Measurements from ENCODE around the gene ADAM15. TPM values are rescaled to one million over a fixed set of nuclear protein-coding genes. Genes with fewer than 3 reads are reported as not detected.

Gene ADAM15
- total RNA-seq, 4 donors from 2014 or later = 65.4 to 115 (median 100.0) TPM

GRCh38 chr1:155023627-155024026 is 27.5 kb upstream of the ADAM15 start:
- ATAC-seq = no peak
- Histone ChIP-seq H3K9me3 (no peaks in the 10 kb centered on the region), H3K4me1 (peaks cover 0 to 5% (median 0%) of the 10 kb centered on the region in 3 donors), H3K27me3 (no peaks in the 10 kb centered on the region), H3K4me3 (no peak overlapping the region), H3K27ac (no peak overlapping the region), H3K36me3 (no peaks in the 10 kb centered on the region)
- TF ChIP-seq CTCF (IDR thresholded peaks at IDR 0.05) = no peak
- no peak for TF ChIP-seq POLR2AphosphoS5 (IDR thresholded peaks at IDR 0.05)
- TF ChIP-seq EP300 (IDR thresholded peaks at IDR 0.05) = no peak
- TF ChIP-seq POLR2A (IDR thresholded peaks at IDR 0.05) = no peak
- 60 to 85% methylated on average over 4 of the region's 5 CpGs for WGBS, 2 donors (ENCODE audit: low coverage in 1 of 2)

GRCh38 chr1:155024315-155024714 is 26.8 kb upstream of the ADAM15 start:
- no peaks in the 10 kb centered on the region for H3K9me3 ChIP-seq
- ATAC-seq = no peak
- TF ChIP-seq EP300 (IDR thresholded peaks at IDR 0.05) = no peak
- no peak for TF ChIP-seq POLR2AphosphoS5 (IDR thresholded peaks at IDR 0.05)
- no peak for TF ChIP-seq CTCF (IDR thresholded peaks at IDR 0.05)
- no peak for TF ChIP-seq POLR2A (IDR thresholded peaks at IDR 0.05)
- no peak overlapping the region for H3K4me3 ChIP-seq
- no peaks in the 10 kb centered on the region for H3K36me3 ChIP-seq
- H3K27ac ChIP-seq = no peak overlapping the region
- no peaks in the 10 kb centered on the region for H3K27me3 ChIP-seq
- 65 to 93% methylated on average over 2 to 5 of the region's 9 CpGs for WGBS, 2 donors (ENCODE audit: low coverage in 1 of 2)
- H3K4me1 ChIP-seq = no peaks in the 10 kb centered on the region

- WGBS, 2 donors (ENCODE audit: low coverage in 1 of 2) = 20% methylated on average over 1 of the region's 9 CpGs; no CpG with 5 or more reads in 1 of the 2 donors
- Histone ChIP-seq H3K36me3 (no peaks in the 10 kb centered on the region), H3K27ac (no peak overlapping the region), H3K27me3 (no peaks in the 10 kb centered on the region), H3K4me1 (no peaks in the 10 kb centered on the region), H3K4me3 (no peak overlapping the region), H3K9me3 (no peaks in the 10 kb centered on the region)
- ATAC-seq = no peak
- TF ChIP-seq POLR2AphosphoS5 (IDR thresholded peaks at IDR 0.05) (no peak), EP300 (IDR thresholded peaks at IDR 0.05) (no peak), CTCF (IDR thresholded peaks at IDR 0.05) (no peak), POLR2A (IDR thresholded peaks at IDR 0.05) (no peak)
These were observed 25.0 kb upstream of the ADAM15 start for GRCh38 chr1:155026154-155026553.

GRCh38 chr1:155026588-155026987 is 24.5 kb upstream of the ADAM15 start:
- no peak for ATAC-seq
- Histone ChIP-seq H3K4me3 (no peak overlapping the region), H3K27me3 (no peaks in the 10 kb centered on the region), H3K27ac (no peak overlapping the region), H3K9me3 (no peaks in the 10 kb centered on the region), H3K36me3 (no peaks in the 10 kb centered on the region), H3K4me1 (no peaks in the 10 kb centered on the region)
- 100% methylated on average over 1 of the region's 6 CpGs; no CpG with 5 or more reads in 1 of the 2 donors for WGBS, 2 donors (ENCODE audit: low coverage in 1 of 2)
- no peak for TF ChIP-seq EP300 (IDR thresholded peaks at IDR 0.05)
- no peak for TF ChIP-seq POLR2AphosphoS5 (IDR thresholded peaks at IDR 0.05)
- no peak for TF ChIP-seq POLR2A (IDR thresholded peaks at IDR 0.05)
- no peak for TF ChIP-seq CTCF (IDR thresholded peaks at IDR 0.05)

GRCh38 chr1:155029513-155030242 is 21.4 kb upstream of the ADAM15 start:
- H3K27me3 ChIP-seq = no peaks in the 10 kb centered on the region
- peak; percentile 20 for ATAC-seq
- H3K36me3 ChIP-seq = no peaks in the 10 kb centered on the region
- WGBS, 2 donors (ENCODE audit: low coverage in 1 of 2) = 71 to 80% methylated on average over 3 to 6 of the region's 16 CpGs
- TF ChIP-seq POLR2A (IDR thresholded peaks at IDR 0.05) = no peak
- no peak for TF ChIP-seq POLR2AphosphoS5 (IDR thresholded peaks at IDR 0.05)
- TF ChIP-seq CTCF (IDR thresholded peaks at IDR 0.05) = no peak
- TF ChIP-seq EP300 (IDR thresholded peaks at IDR 0.05) = no peak
- no peaks in the 10 kb centered on the region for H3K4me1 ChIP-seq
- no peak overlapping the region for H3K4me3 ChIP-seq
- H3K9me3 ChIP-seq = no peaks in the 10 kb centered on the region
- no peak overlapping the region for H3K27ac ChIP-seq

All from gastroesophageal sphincter (tissue), 4 donors.